Measurements from ENCODE around the gene NME7. TPM values are rescaled to one million over a fixed set of nuclear protein-coding genes. Genes with fewer than 3 reads are reported as not detected.
"Not testable (repeated sequence)": the region's sequence is repeated elsewhere in the genome, so short reads cannot be mapped to it uniquely, and the experiment has no call there.

NME7 gene
- total RNA-seq, 2 experiments from 2014 or later: 18.9 to 22.4 TPM

GRCh38 chr1:169130683-169131082, 236.9 kb downstream of the NME7 start:
- no peaks in the 10 kb centered on the region for H3K27me3 Mint-ChIP-seq

GRCh38 chr1:169129109-169129784, 238.3 kb downstream of the NME7 start:
- Mint-ChIP-seq H3K4me3 (no peak overlapping the region), H3K4me1 (peaks cover 9% of the 10 kb centered on the region), H3K9me3 (no peaks in the 10 kb centered on the region), H3K27me3 (no peaks in the 10 kb centered on the region), H3K36me3 (peaks cover 18% of the 10 kb centered on the region), H3K27ac (no peak overlapping the region)
- no peak for DNase-seq

More at GRCh38 chr1:169130683-169131082, 236.9 kb downstream of the NME7 start:
- DNase-seq: no peak
- Mint-ChIP-seq H3K27ac (no peak overlapping the region), H3K9me3 (no peaks in the 10 kb centered on the region), H3K36me3 (peaks cover 9% of the 10 kb centered on the region), H3K4me1 (peaks cover 9% of the 10 kb centered on the region), H3K4me3 (no peak overlapping the region)

DNA sequence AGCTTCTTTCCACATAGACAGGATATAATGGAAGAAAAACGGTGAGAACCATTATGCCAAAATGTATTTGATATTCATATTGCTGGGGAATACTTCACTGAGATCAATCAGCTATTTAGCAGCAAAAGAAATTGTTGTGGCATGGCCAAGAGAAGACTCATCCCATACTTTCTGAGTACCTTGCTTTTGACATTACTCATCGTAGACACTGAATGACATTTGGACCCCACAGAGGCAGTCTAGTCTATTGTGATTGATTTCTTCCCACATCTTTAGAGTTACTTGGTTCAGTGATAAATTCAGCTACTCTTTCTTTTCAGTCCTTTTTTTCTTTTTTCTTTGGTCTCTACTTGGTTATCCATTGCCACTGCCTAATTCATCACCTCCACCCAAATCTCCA, 239.0 kb downstream of the NME7 start:
- Mint-ChIP-seq H3K9me3 (no peaks in the 10 kb centered on the region), H3K27me3 (no peaks in the 10 kb centered on the region)

GRCh38 chr1:169127305-169127704, 240.3 kb downstream of the NME7 start:
- no peak for DNase-seq
- peaks cover 15% of the 10 kb centered on the region for H3K36me3 Mint-ChIP-seq
- H3K9me3 Mint-ChIP-seq: no peaks in the 10 kb centered on the region
- H3K4me3 Mint-ChIP-seq: no peak overlapping the region
- no peak overlapping the region for H3K27ac Mint-ChIP-seq
- no peaks in the 10 kb centered on the region for H3K27me3 Mint-ChIP-seq
- H3K4me1 Mint-ChIP-seq: peaks cover 9% of the 10 kb centered on the region

More for the DNA sequence above, 239.0 kb downstream of the NME7 start:
- peaks cover 18% of the 10 kb centered on the region for H3K36me3 Mint-ChIP-seq
- H3K4me1 Mint-ChIP-seq: peaks cover 9% of the 10 kb centered on the region
- no peak for DNase-seq
- H3K27ac Mint-ChIP-seq: no peak overlapping the region
- no peak overlapping the region for H3K4me3 Mint-ChIP-seq

DNA sequence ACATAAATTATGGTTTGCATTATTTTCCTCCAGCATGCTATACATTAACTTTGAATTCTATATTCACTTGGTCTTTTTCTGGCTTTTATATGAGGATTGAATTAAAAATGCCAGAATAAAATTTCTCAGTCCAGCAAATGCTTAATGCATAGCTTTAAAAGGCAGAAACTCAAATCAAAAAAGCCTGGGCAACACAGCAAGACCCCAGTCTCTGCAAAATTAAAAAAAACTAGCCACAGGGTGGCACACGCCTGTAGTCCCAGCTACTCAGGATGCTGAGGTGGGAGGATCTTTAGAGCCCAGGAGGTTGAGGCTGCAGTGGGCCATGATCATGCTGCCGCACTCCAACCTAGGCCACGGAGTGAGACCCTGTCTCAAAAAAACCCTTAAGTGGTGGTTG, 241.3 kb downstream of the NME7 start:
- no peak for DNase-seq
- Mint-ChIP-seq H3K4me3 (no peak overlapping the region), H3K9me3 (no peaks in the 10 kb centered on the region), H3K27me3 (no peaks in the 10 kb centered on the region), H3K4me1 (peaks cover 9% of the 10 kb centered on the region), H3K27ac (no peak overlapping the region), H3K36me3 (peaks cover 15% of the 10 kb centered on the region)

- not testable (repeated sequence) for H3K27me3 Mint-ChIP-seq, H3K27ac Mint-ChIP-seq, H3K4me3 Mint-ChIP-seq, H3K9me3 Mint-ChIP-seq, H3K4me1 Mint-ChIP-seq, DNase-seq
- H3K36me3 Mint-ChIP-seq: peaks cover 15% of the 10 kb centered on the region
These were observed 242.0 kb downstream of the NME7 start for GRCh38 chr1:169125597-169125996.

- Mint-ChIP-seq H3K27ac (no peak overlapping the region), H3K36me3 (peaks cover 13% of the 10 kb centered on the region), H3K27me3 (no peaks in the 10 kb centered on the region), H3K9me3 (no peaks in the 10 kb centered on the region), H3K4me3 (no peak overlapping the region), H3K4me1 (peaks cover 8% of the 10 kb centered on the region)
- DNase-seq: no peak
These were observed 243.1 kb downstream of the NME7 start for GRCh38 chr1:169124459-169124858.

- Mint-ChIP-seq H3K27me3 (no peaks in the 10 kb centered on the region), H3K4me3 (no peak overlapping the region), H3K36me3 (peaks cover 11% of the 10 kb centered on the region)
These were observed 244.6 kb downstream of the NME7 start for GRCh38 chr1:169122976-169123375.

GRCh38 chr1:169121146-169121923, 246.3 kb downstream of the NME7 start:
- Mint-ChIP-seq H3K9me3 (no peaks in the 10 kb centered on the region), H3K36me3 (peaks cover 10% of the 10 kb centered on the region), H3K4me1 (peaks cover 3% of the 10 kb centered on the region), H3K4me3 (no peak overlapping the region), H3K27me3 (no peaks in the 10 kb centered on the region), H3K27ac (no peak overlapping the region)
- DNase-seq: no peak

More at GRCh38 chr1:169122976-169123375, 244.6 kb downstream of the NME7 start:
- DNase-seq: no peak
- H3K27ac Mint-ChIP-seq: no peak overlapping the region
- H3K9me3 Mint-ChIP-seq: no peaks in the 10 kb centered on the region
- peaks cover 3% of the 10 kb centered on the region for H3K4me1 Mint-ChIP-seq

GRCh38 chr1:169120066-169120465, 247.5 kb downstream of the NME7 start:
- peaks cover 8% of the 10 kb centered on the region for H3K36me3 Mint-ChIP-seq
- H3K4me1 Mint-ChIP-seq: peaks cover 7% of the 10 kb centered on the region
- no peak for DNase-seq
- H3K27ac Mint-ChIP-seq: no peak overlapping the region
- H3K4me3 Mint-ChIP-seq: no peak overlapping the region
- H3K27me3 Mint-ChIP-seq: no peaks in the 10 kb centered on the region
- H3K9me3 Mint-ChIP-seq: no peaks in the 10 kb centered on the region

GRCh38 chr1:169119405-169119804, 248.2 kb downstream of the NME7 start:
- Mint-ChIP-seq H3K27me3 (no peaks in the 10 kb centered on the region), H3K27ac (no peak overlapping the region), H3K4me3 (no peak overlapping the region), H3K36me3 (peaks cover 4% of the 10 kb centered on the region), H3K9me3 (no peaks in the 10 kb centered on the region), H3K4me1 (peaks cover 7% of the 10 kb centered on the region)
- DNase-seq: no peak

GRCh38 chr1:169118227-169118626, 249.4 kb downstream of the NME7 start:
- H3K36me3 Mint-ChIP-seq: peaks cover 9% of the 10 kb centered on the region

DNA sequence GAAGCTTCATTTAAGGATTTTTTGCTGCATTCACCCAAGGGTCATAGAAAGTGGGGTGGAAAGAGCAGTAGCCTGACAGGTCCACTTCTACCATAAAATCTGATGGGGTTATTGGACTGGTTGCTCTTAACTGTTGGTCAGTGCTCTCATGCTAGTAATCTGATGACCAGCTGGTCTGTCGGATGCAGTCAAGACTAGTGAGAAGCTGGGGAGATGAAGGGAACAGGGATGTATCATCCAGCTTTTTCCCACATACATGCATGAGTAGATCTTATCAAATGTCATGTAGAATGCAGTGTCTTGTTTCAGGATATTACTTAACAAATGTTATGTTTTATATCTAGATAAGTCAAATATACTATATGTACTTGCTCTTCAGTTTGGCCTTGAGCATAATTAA, 250.0 kb downstream of the NME7 start:
- H3K9me3 Mint-ChIP-seq: no peaks in the 10 kb centered on the region
- H3K27ac Mint-ChIP-seq: no peak overlapping the region
- no peak overlapping the region for H3K4me3 Mint-ChIP-seq
- no peak for DNase-seq
- peaks cover 7% of the 10 kb centered on the region for H3K4me1 Mint-ChIP-seq
- H3K36me3 Mint-ChIP-seq: peaks cover 10% of the 10 kb centered on the region
- H3K27me3 Mint-ChIP-seq: no peaks in the 10 kb centered on the region

More at GRCh38 chr1:169118227-169118626, 249.4 kb downstream of the NME7 start:
- Mint-ChIP-seq H3K27me3 (no peaks in the 10 kb centered on the region), H3K4me3 (no peak overlapping the region), H3K27ac (no peak overlapping the region), H3K4me1 (peaks cover 7% of the 10 kb centered on the region), H3K9me3 (no peaks in the 10 kb centered on the region)
- no peak for DNase-seq

DNA sequence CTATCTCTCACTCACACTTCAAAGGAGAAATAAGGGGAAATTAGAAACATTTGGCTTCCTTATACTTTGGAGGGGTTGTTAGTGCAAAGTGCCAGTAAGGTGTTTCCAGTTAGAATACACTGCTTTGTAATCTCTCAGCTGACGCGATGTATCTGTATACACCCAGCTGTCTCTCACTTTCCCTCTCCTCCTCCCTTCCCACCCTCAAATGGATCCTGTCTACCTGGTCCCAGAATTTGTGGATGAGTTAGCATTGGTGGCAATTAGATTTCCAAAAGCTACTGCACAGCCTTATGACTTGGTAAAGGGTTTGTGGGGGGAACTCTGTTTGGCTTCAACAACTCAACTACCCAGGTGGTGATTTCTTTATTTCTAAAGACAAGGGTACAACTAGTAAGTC, 250.6 kb downstream of the NME7 start:
- no peak overlapping the region for H3K4me3 Mint-ChIP-seq
- DNase-seq: no peak
- H3K27ac Mint-ChIP-seq: no peak overlapping the region
- H3K9me3 Mint-ChIP-seq: no peaks in the 10 kb centered on the region
- H3K27me3 Mint-ChIP-seq: no peaks in the 10 kb centered on the region
- H3K36me3 Mint-ChIP-seq: peaks cover 16% of the 10 kb centered on the region
- peaks cover 7% of the 10 kb centered on the region for H3K4me1 Mint-ChIP-seq

DNA sequence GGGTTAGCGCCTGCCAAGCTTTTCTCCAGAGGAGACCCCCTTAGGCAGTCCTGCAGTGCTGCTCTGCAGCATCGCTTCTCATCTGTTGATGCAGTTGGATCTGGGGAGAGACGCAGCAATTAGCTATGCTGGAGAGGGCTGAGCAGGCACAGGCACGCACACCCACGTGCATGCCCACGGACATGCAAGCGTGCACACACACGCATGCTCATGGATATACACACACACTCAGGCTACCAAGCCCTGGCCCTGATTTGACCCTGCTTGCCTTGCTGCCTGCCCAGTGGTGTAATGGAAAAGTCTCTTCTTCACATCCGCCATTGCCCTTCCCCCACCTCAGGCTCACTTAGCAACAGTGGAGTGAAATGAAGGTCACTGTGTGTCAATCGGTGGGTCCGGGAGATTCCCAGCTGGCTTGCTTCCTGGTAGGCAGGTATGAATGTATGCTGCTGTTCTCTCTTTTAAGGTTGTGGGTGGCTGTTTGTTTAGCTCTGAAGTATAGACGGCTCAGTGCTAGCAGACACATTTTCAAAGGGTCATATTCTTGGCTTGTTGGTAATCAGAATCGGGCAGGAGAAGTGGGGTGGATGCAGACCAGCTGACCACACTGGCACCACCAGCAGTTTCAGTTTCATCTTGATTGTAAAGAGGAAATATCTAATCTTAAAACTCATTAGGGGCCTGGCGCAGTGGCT, 251.6 kb downstream of the NME7 start:
- Mint-ChIP-seq H3K27me3 (no peaks in the 10 kb centered on the region), H3K27ac (no peak overlapping the region)
- no peak for DNase-seq

More for the DNA sequence above, 251.6 kb downstream of the NME7 start:
- peaks cover 16% of the 10 kb centered on the region for H3K36me3 Mint-ChIP-seq
- H3K4me1 Mint-ChIP-seq: peaks cover 7% of the 10 kb centered on the region
- H3K9me3 Mint-ChIP-seq: no peaks in the 10 kb centered on the region
- no peak overlapping the region for H3K4me3 Mint-ChIP-seq
